Stimulated activated CD8-positive, alpha-beta memory T cell treated with anti-CD3 and anti-CD28 coated beads, Interleukin-2, amount 100 ng/mL, for 48 hours (primary cell): ENCODE results near the gene NHERF1.

Experiments used
- DNase-seq, 2 donors: peaks; one replicate each; pipeline ENCODE4 v3.0.0-alpha.2; 2020; ENCODE audit warnings: low read depth in 2 of 2

NHERF1 gene

GRCh38 chr17:74749279-74750038 lies 1.0 kb downstream of the NHERF1 start:
- DNase-seq: peak in 1 of 2 donors; percentile 45

GRCh38 chr17:74750039-74750326 lies 1.6 kb downstream of the NHERF1 start:
- no peak for DNase-seq

GRCh38 chr17:74750327-74751069 lies 2.1 kb downstream of the NHERF1 start:
- DNase-seq: no peak

- DNase-seq: no peak
Measured at GRCh38 chr17:74752415-74752814, 4.0 kb downstream of the NHERF1 start.

- no peak for DNase-seq
Measured at GRCh38 chr17:74752822-74753401, 4.5 kb downstream of the NHERF1 start.

- DNase-seq: no peak
Measured at GRCh38 chr17:74754832-74755231, 6.4 kb downstream of the NHERF1 start.

GRCh38 chr17:74755533-74755932 lies 7.1 kb downstream of the NHERF1 start:
- DNase-seq: no peak

- no peak for DNase-seq
Measured at GRCh38 chr17:74756891-74757290, 8.5 kb downstream of the NHERF1 start.

- DNase-seq: no peak
Measured at GRCh38 chr17:74757502-74757901, 9.1 kb downstream of the NHERF1 start.

GRCh38 chr17:74757931-74758847 lies 9.8 kb downstream of the NHERF1 start:
- no peak for DNase-seq

- DNase-seq: no peak
Measured at GRCh38 chr17:74758848-74759168, 10.4 kb downstream of the NHERF1 start.

- DNase-seq: peak in 1 of 2 donors; percentile 46
Measured at GRCh38 chr17:74759243-74759801, 10.9 kb downstream of the NHERF1 start.

GRCh38 chr17:74759941-74760340 lies 11.5 kb downstream of the NHERF1 start:
- no peak for DNase-seq

GRCh38 chr17:74760404-74761105 lies 12.1 kb downstream of the NHERF1 start:
- DNase-seq: no peak

GRCh38 chr17:74761419-74761818 lies 13.0 kb downstream of the NHERF1 start:
- no peak for DNase-seq

- DNase-seq: no peak
Measured at GRCh38 chr17:74761931-74762330, 13.5 kb downstream of the NHERF1 start.

GRCh38 chr17:74763565-74764387 lies 15.3 kb downstream of the NHERF1 start:
- DNase-seq: no peak

GRCh38 chr17:74764751-74765286 lies 16.4 kb downstream of the NHERF1 start:
- no peak for DNase-seq

GRCh38 chr17:74766413-74766812 lies 18.0 kb downstream of the NHERF1 start:
- DNase-seq: no peak

GRCh38 chr17:74767111-74767516 lies 18.7 kb downstream of the NHERF1 start:
- DNase-seq: no peak
